Stomach smooth muscle (tissue), 2 donors: ENCODE measurements around the gene FGFR3.

Experiments
- H3K27ac ChIP-seq: one replicate; pipeline ENCODE4 v1.7.0; 2013; ENCODE audit warnings: mild to moderate bottlenecking, low read length, inconsistent platforms
- H3K27me3 ChIP-seq, 2 donors: one replicate each; pipeline ENCODE4 v1.7.0; 2013; ENCODE audit warnings: low read length in 2 of 2; ENCODE audit not compliant: insufficient read depth in 2 of 2, control insufficient read depth in 1 of 2
- H3K36me3 ChIP-seq, 2 donors: one replicate each; pipeline ENCODE4 v1.7.0; 2013; ENCODE audit warnings: low read length in 2 of 2; ENCODE audit not compliant: control insufficient read depth in 2 of 2, insufficient read depth in 2 of 2
- H3K4me1 ChIP-seq: one replicate; pipeline ENCODE4 v1.7.0; 2013; ENCODE audit warnings: low read length; ENCODE audit not compliant: control insufficient read depth, insufficient read depth
- H3K4me3 ChIP-seq, 2 donors: one replicate each; pipeline ENCODE4 v1.7.0; 2013; ENCODE audit warnings: low read length in 2 of 2
- H3K9ac ChIP-seq, 2 donors: one replicate each; pipeline ENCODE4 v1.7.0; 2013; ENCODE audit warnings: low read length in 2 of 2, mild to moderate bottlenecking in 1 of 2
- H3K9me3 ChIP-seq, 2 donors: one replicate each; pipeline ENCODE4 v1.7.0; 2013; ENCODE audit warnings: low read length in 2 of 2; ENCODE audit not compliant: control insufficient read depth in 2 of 2
- donor health status: healthy.
- donor health status: Pancreatic carcinoma.

Gene FGFR3

DNA sequence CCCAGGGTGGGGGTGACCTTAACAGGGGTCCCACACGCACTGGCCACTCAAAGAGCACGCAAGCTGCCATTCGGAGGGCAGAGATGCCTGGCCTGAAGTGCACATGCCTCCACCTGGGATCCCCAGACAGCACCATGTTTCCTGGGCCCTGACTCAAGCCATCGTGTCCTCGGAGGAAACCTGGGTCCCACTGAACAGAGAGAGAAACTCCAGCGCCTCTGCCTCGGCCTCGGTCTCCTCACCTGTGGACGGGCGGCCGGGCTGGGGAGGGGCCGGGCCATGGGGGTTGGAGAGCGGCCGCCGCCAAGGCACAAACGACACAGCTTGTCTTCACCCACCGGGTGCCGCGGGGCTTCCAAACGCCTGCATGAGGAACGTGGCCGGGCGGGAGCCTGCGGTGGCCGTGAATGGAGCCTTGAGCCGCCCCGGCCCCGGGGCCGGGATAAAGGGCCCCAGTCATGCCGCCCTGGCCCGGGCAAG is 30.0 kb upstream of the FGFR3 start:
- H3K9me3 ChIP-seq: no peaks in the 10 kb centered on the region
- peak overlapping the region in 1 of 2 donors; percentile 52 for H3K4me3 ChIP-seq

DNA sequence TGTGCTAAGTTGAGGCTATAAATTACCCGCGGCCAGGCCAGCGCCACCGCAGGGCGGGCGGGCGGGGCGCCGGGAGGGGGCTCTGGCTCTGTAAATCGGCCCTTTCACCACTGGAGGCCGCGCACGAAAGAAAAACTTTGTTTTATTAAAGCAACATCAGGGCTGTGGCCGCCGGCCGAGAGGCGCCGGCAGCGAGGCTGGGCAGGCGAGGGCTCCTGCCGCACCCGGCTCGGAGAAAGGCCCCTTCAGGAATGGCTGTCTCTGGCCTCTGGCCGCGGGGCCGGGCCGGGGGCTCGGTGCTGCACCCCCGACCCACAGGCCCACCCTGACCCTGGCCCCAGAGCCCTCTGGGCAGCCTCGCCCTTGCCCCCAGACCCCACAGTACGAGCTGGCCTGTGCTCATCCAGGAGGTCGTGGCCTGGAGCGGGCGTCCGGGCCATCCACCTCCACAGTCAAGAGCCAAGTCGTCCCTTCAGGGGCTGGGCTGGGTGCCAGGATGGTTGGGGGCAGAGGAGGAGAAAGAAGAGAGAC is 29.5 kb upstream of the FGFR3 start:
- no peaks in the 10 kb centered on the region for H3K36me3 ChIP-seq
- H3K9me3 ChIP-seq: no peaks in the 10 kb centered on the region
- H3K27me3 ChIP-seq: peaks cover 6% of the 10 kb centered on the region in 2 donors
- H3K9ac ChIP-seq: no peak overlapping the region
- peaks cover 6% of the 10 kb centered on the region for H3K4me1 ChIP-seq
- peak overlapping the region in 1 of 2 donors; percentile 52 for H3K4me3 ChIP-seq
- H3K27ac ChIP-seq: no peak overlapping the region

More for the DNA sequence above, 30.0 kb upstream of the FGFR3 start:
- H3K4me1 ChIP-seq: peaks cover 6% of the 10 kb centered on the region
- no peak overlapping the region for H3K9ac ChIP-seq
- H3K36me3 ChIP-seq: no peaks in the 10 kb centered on the region
- H3K27ac ChIP-seq: no peak overlapping the region
- peaks cover 3% of the 10 kb centered on the region in 2 donors for H3K27me3 ChIP-seq

DNA sequence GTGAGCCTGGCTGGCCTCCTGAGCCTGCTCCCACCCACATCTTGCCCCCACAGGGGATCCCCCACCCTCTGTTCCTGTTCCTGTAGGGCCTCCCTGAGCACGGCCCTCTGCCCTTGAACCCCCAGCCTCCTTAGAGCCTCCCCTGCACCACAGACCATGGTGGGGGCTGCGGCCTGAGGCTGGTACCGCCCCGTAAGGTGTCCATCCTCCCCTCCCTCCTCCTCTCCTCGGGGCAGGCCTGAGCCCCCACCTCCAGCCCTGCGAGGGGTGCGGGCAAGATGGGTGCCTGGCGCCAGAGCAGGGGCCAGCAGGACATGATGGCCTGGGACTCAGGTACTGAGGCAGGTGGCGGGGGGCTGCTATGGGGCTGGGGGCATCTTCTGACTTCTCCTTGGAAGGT is 28.4 kb upstream of the FGFR3 start:
- no peak overlapping the region for H3K9ac ChIP-seq
- H3K4me1 ChIP-seq: peaks cover 6% of the 10 kb centered on the region
- H3K27ac ChIP-seq: no peak overlapping the region
- H3K27me3 ChIP-seq: peaks cover 6% of the 10 kb centered on the region in 2 donors
- H3K36me3 ChIP-seq: no peaks in the 10 kb centered on the region
- no peaks in the 10 kb centered on the region for H3K9me3 ChIP-seq
- H3K4me3 ChIP-seq: no peak overlapping the region

DNA sequence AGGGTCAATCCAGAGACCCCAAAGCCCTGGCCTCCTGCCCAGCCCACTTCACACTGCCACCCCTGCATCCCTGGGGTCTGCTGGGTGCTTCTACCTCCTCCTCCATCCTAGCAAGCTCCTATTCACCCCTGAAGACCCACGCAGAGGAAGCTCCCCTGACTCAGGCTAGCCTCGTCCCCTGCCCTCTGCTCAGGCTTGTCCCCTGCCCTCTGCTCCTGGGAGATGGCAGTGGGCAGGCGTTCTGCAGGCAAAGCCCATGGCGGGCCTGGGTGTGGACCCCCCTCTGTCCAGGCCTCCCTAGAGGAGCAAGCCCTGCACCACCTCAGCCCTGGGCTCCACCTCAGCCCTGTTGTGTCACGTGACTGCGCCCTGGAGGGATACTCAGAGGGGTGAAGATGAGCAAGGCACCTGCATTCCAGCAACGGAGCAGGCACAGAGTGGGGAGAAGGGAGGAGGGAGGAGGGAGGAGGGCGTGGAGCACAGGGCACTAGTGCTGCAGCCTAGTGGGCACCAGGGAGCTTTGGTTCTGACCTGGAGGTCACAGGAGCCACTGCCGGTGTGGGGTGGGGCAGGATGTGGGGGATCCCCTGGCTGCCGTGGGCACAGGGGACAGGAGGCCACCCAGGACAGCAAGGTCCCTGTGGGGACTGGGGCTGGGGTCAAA is 27.6 kb upstream of the FGFR3 start:
- H3K4me1 ChIP-seq: peaks cover 6% of the 10 kb centered on the region
- no peaks in the 10 kb centered on the region for H3K36me3 ChIP-seq
- H3K27me3 ChIP-seq: peaks cover 8 to 11% of the 10 kb centered on the region in 2 donors
- no peak overlapping the region for H3K9ac ChIP-seq
- no peak overlapping the region for H3K27ac ChIP-seq
- H3K4me3 ChIP-seq: no peak overlapping the region
- no peaks in the 10 kb centered on the region for H3K9me3 ChIP-seq

DNA sequence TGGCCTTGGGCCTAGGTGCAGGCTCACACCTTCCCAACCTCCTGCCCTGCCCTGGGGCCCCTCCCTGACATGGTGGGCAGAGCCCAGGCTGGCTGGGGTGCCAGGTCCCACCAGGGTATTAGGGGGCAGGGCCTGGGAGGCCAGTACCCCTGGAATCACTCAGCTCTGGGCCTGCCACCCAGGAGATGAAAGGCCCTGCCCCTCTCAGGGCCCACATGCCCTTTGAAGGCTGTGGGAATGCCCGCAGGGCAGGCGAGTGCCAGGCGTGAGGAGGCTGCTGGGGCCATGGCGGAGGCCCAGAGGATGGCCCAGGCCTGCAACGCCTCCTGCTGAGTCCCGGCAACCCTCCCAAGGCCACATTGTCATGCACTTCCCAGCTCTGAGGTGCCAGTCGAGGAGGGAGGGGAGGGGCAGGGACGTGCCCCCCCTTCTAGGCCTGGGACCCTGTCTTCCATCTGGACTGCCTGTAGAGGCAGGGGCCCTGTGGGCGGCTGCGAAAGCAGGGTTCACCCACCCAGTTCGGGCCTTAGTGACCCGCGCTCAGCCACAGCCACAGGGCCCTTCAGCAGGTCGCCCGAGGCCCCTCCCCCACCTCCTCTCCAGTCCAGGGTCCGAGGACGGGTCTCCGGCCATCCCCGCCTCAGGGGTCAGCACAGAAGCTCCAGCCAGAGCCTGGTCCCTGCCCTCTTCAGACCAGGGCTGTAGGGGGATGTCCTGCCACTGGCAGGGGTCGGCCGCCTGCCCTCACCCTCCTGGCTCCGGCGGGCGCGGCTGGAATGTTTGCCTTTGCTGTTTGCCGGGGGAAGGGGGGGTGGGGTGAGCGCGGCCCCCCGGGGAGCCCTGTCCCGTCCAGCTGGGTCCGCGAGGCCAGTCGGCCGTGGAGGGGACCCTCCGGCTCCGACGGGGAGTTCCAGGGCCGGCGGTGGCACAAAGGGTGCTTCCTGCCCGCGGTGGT is 26.7 kb upstream of the FGFR3 start:
- Histone ChIP-seq H3K36me3 (no peaks in the 10 kb centered on the region), H3K9me3 (no peaks in the 10 kb centered on the region), H3K27me3 (peaks cover 8 to 12% of the 10 kb centered on the region in 2 donors), H3K4me1 (peaks cover 6% of the 10 kb centered on the region), H3K9ac (no peak overlapping the region), H3K4me3 (no peak overlapping the region), H3K27ac (no peak overlapping the region)

DNA sequence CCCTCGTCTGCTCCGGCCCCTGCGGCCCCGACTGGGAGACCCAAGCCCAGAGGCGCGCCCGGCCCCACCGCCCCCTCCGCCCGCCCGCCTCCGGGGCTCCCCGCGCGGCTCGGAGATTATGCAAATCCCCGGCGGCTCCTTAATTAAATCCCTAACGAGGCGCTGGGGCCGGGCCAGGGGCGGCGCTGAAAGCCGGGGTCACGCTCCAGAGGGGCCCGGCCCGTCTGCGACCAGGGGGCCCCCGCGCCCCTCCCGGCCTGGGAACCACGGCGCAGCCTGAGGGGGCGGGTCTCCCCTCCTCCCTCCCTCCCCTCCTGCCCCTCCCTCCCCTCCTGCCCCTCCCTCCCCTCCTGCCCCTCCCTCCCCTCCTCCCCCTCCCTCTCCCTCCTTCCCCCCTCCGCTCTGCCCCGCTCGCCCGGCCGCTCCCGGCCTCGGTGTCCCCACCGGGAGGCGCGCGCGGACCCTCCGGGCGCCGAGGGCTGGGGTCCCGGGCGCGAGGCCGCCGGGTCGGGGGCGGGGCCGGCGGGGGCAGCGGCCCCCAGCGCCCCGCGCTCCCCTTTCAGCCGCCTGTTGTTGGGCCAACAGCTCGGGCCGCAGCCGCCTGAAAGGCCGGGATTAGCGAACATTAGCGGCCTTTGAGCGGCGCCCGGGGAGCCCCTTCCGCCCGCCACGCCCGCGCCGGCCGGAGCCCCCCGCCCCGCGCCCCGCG is 25.9 kb upstream of the FGFR3 start:
- Histone ChIP-seq H3K4me1 (peaks cover 6% of the 10 kb centered on the region), H3K4me3 (no peak overlapping the region), H3K27ac (no peak overlapping the region)

DNA sequence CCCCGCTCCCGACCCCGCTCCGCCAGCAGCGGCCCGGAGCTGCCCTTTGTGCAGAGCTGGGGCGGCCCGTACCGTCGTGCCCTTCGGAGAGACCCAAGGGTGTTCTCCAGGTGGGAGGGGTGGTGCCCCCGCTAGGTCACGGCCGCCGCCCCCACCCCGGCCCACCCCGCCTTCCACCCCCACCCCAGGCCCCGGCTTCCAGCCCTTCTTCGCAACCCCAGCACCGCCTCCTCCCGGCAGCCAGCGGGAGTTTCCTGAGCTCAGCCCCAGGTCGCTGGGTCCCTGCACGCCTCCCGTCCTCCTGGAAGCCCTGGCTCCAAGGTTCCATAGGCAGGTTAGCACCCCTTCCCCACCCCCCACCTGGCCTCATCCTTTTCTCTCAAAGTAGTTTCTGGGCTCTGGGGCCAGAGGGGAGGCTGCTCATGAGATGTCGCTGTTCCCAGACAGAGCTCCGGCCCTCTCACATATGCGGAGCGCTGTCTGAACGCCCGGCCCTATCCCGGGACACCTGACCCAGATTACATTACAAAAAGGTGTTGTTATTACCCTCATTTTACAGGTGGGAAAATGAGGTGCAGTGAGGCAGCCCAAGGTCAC is 25.2 kb upstream of the FGFR3 start:
- Histone ChIP-seq H3K9me3 (no peaks in the 10 kb centered on the region), H3K9ac (no peak overlapping the region), H3K4me1 (peaks cover 6% of the 10 kb centered on the region), H3K4me3 (no peak overlapping the region), H3K36me3 (no peaks in the 10 kb centered on the region), H3K27ac (no peak overlapping the region), H3K27me3 (peaks cover 8 to 18% of the 10 kb centered on the region in 2 donors)

More for the DNA sequence above, 25.9 kb upstream of the FGFR3 start:
- peaks cover 8 to 18% of the 10 kb centered on the region in 2 donors for H3K27me3 ChIP-seq
- no peaks in the 10 kb centered on the region for H3K9me3 ChIP-seq
- H3K9ac ChIP-seq: no peak overlapping the region
- H3K36me3 ChIP-seq: no peaks in the 10 kb centered on the region

DNA sequence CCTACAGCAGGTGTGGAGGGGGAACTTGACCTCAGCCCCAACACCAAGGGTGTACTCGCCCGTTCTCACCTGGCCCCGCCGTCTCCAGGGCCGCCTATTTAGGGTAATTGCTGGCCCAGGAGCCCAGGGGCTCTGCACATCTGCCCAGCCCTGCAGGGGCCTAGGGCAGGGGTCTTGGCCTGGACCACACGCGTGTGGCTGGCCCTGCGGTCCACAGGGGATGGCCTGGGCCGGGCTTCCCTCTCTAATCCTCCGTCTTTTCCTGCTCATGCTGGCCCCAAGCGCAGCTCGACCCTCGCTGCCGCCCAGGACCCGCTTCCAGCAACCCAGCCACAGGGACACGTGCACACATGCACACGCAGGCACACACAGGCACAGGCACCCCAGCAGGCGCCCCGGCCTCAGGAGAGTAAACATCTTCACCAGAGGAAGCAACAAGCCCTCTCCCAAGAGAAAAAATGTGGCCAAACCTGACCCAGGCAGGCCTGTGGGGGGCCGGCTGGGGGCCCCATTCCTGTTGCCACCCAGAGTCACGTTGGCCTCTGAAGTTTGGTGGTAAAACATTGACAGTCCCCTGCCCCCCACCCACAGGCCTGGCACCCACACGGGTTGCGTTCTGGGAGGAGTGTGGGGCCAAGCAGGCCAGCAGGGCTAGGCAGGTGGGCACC is 24.6 kb upstream of the FGFR3 start:
- Histone ChIP-seq H3K9me3 (no peaks in the 10 kb centered on the region), H3K36me3 (no peaks in the 10 kb centered on the region), H3K9ac (no peak overlapping the region), H3K4me3 (no peak overlapping the region), H3K4me1 (peaks cover 6% of the 10 kb centered on the region), H3K27me3 (peaks cover 8 to 18% of the 10 kb centered on the region in 2 donors), H3K27ac (no peak overlapping the region)

DNA sequence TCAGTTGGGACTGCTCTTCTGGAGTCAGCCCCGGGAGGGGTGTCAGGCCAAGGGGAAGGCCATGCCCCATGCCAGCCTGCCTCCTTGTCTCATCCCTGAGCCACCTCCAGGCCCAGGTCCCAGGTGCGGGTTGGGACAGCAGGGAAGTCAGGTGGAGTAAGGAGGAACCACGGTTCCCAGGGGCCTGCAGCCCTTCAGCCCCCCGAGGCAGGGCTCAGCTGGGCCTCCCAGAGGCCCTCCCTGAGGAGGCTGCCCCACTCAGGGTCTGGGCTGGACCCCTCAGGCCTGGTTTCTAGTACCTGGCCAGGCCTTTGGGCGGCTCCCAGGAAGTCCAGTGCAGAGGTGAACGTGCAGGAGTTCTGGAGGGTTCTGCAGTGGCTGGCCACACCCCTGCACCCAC is 23.4 kb upstream of the FGFR3 start:
- H3K4me3 ChIP-seq: no peak overlapping the region
- H3K4me1 ChIP-seq: no peaks in the 10 kb centered on the region
- H3K36me3 ChIP-seq: no peaks in the 10 kb centered on the region
- peaks cover 8 to 18% of the 10 kb centered on the region in 2 donors for H3K27me3 ChIP-seq
- H3K9ac ChIP-seq: no peak overlapping the region
- no peak overlapping the region for H3K27ac ChIP-seq
- H3K9me3 ChIP-seq: no peaks in the 10 kb centered on the region
